IMR-90 (cell line): ENCODE measurements around the gene DNM2. TPM values are rescaled to one million over a fixed set of nuclear protein-coding genes. Genes with fewer than 3 reads are reported as not detected.

Experiments used
- ATAC-seq: fragments of 200-7000 bp; cut with Tn5 transposase; 2 replicates; pipeline ENCODE4 v1.9.1; 2020; ENCODE audit warnings: low read depth, mild to moderate bottlenecking, moderate library complexity
- BruUV-seq: library from RNA; stranded (reverse); fragments of 400-500 nt; replicated peaks from 2 replicates; lab custom pipeline; 2021; lab: Mats Ljungman, UMichigan
- CTCF ChIA-PET: fragments of 300-600 bp; formaldehyde crosslinking; extraction: SDS; loops from one replicate; lab custom pipeline; 2021; ENCODE audit warnings: antibody characterized with exemption; lab: Yijun Ruan, JAX
- POLR2A ChIA-PET: fragments of 300-600 bp; sonication (Branson Sonifier 250); formaldehyde crosslinking; loops from one replicate; lab custom pipeline; 2022; ENCODE audit warnings: antibody characterized with exemption; ENCODE audit not compliant: unreplicated experiment; lab: Charles Lee
- DNase-seq: peaks from one replicate; pipeline ENCODE4 v3.0.0; 2013
- H2AFZ ChIP-seq: replicated peaks from 2 replicates; pipeline ENCODE3; 2013; ENCODE audit warnings: low read length, mild to moderate bottlenecking; ENCODE audit not compliant: poor library complexity
- H2AK5ac ChIP-seq: 2 replicates; pipeline ENCODE4 v1.6.1; 2013; ENCODE audit warnings: low read depth, low read length, inconsistent platforms
- H2AK9ac ChIP-seq: replicated peaks from 2 replicates; pipeline ENCODE3; 2013; ENCODE audit warnings: mild to moderate bottlenecking, low read depth, low read length, moderate library complexity; ENCODE audit not compliant: poor library complexity
- H2BK120ac ChIP-seq: 2 replicates; pipeline ENCODE4 v1.6.1; 2013; ENCODE audit warnings: low read depth, low read length, inconsistent platforms
- H2BK15ac ChIP-seq: 3 replicates; pipeline ENCODE4 v1.6.1; 2013; ENCODE audit warnings: low read depth, low read length, inconsistent platforms
- H2BK20ac ChIP-seq: 2 replicates; pipeline ENCODE4 v1.6.1; 2013; ENCODE audit warnings: low read depth, mild to moderate bottlenecking, inconsistent platforms, low read length, moderate library complexity
- H2BK5ac ChIP-seq: 2 replicates; pipeline ENCODE4 v1.6.1; 2013; ENCODE audit warnings: mild to moderate bottlenecking, low read depth, low read length, inconsistent platforms; ENCODE audit not compliant: poor library complexity, severe bottlenecking
- H3K14ac ChIP-seq: replicated peaks from 2 replicates; pipeline ENCODE4 v1.6.1; 2013; ENCODE audit warnings: low read depth, low read length, inconsistent platforms
- H3K18ac ChIP-seq: 2 replicates; pipeline ENCODE4 v1.6.1; 2013; ENCODE audit warnings: low read depth, low read length, control low read depth
- H3K23ac ChIP-seq: 2 replicates; pipeline ENCODE4 v1.6.1; 2013; ENCODE audit warnings: low read depth, low read length, inconsistent platforms
- H3K27ac ChIP-seq: 2 replicates; pipeline ENCODE4 v1.5.1; 2013; ENCODE audit warnings: mild to moderate bottlenecking, control low read depth, low read length; ENCODE audit not compliant: insufficient read depth
- H3K27me3 ChIP-seq: 2 replicates; pipeline ENCODE4 v1.6.1; 2013; ENCODE audit warnings: low read length; ENCODE audit not compliant: control insufficient read depth, insufficient read depth
- H3K36me3 ChIP-seq: 2 replicates; pipeline ENCODE4 v1.6.1; 2013; ENCODE audit warnings: low read length, mixed read lengths; ENCODE audit not compliant: control insufficient read depth, insufficient read depth
- H3K4ac ChIP-seq: 2 replicates; pipeline ENCODE4 v1.6.1; 2013; ENCODE audit warnings: low read depth, low read length, inconsistent platforms
- H3K4me1 ChIP-seq: 2 replicates; pipeline ENCODE4 v1.6.1; 2013; ENCODE audit warnings: low read length, mixed read lengths; ENCODE audit not compliant: control insufficient read depth, insufficient read depth
- H3K4me2 ChIP-seq: 2 replicates; pipeline ENCODE4 v1.6.1; 2013; ENCODE audit warnings: low read depth, mild to moderate bottlenecking, control low read depth, low read length, moderate library complexity
- H3K4me3 ChIP-seq: 2 replicates; pipeline ENCODE4 v1.5.1; 2013; ENCODE audit warnings: low read depth, mild to moderate bottlenecking, control low read depth, low read length, moderate library complexity; ENCODE audit not compliant: insufficient read depth
- H3K56ac ChIP-seq: 2 replicates; pipeline ENCODE4 v1.6.1; 2013; ENCODE audit warnings: low read length, inconsistent platforms; ENCODE audit not compliant: insufficient read depth; ENCODE audit errors: extremely low read depth
- H3K79me1 ChIP-seq, 2 experiments: 2 replicates each; pipeline ENCODE4 v1.6.1; 2013; ENCODE audit warnings: low read length in 2 of 2, inconsistent platforms in 1 of 2, low read depth in 1 of 2
- H3K9ac ChIP-seq: 2 replicates; pipeline ENCODE4 v1.6.1; 2013; ENCODE audit warnings: low read depth, low read length, control low read depth
- H3K9me1 ChIP-seq: 2 replicates; pipeline ENCODE4 v1.6.1; 2013; ENCODE audit warnings: low read length, inconsistent platforms; ENCODE audit not compliant: insufficient read depth
- H3K9me3 ChIP-seq: 2 replicates; pipeline ENCODE4 v1.6.1; 2013; ENCODE audit warnings: low read length; ENCODE audit not compliant: control insufficient read depth, insufficient read depth
- H4K20me1 ChIP-seq: 2 replicates; pipeline ENCODE4 v1.6.1; 2013; ENCODE audit warnings: low read length, inconsistent platforms; ENCODE audit not compliant: insufficient read depth
- H4K5ac ChIP-seq: 2 replicates; pipeline ENCODE4 v1.6.1; 2013; ENCODE audit warnings: mild to moderate bottlenecking, low read depth, low read length, control low read depth
- H4K8ac ChIP-seq, 2 experiments: 2 replicates each; pipeline ENCODE4 v1.6.1; 2013; ENCODE audit warnings: low read depth in 2 of 2, low read length in 2 of 2, control low read depth in 1 of 2, inconsistent platforms in 1 of 2
- H4K91ac ChIP-seq: 2 replicates; pipeline ENCODE4 v1.6.1; 2013; ENCODE audit warnings: low read depth, low read length, inconsistent platforms; ENCODE audit not compliant: insufficient read depth
- BHLHE40 ChIP-seq: fragments of 150-350 bp; IDR thresholded peaks from 2 replicates; pipeline ENCODE4 v1.6.1; 2016; ENCODE audit warnings: mild to moderate bottlenecking, low read depth, low read length
- CEBPB ChIP-seq: IDR thresholded peaks from 2 replicates; pipeline ENCODE4 v1.6.1; 2012; ENCODE audit warnings: low read depth, low read length, improper control_type of control experiment
- CHD1 ChIP-seq: IDR thresholded peaks from 2 replicates; pipeline ENCODE4 v1.6.1; 2012; ENCODE audit warnings: low read depth, low read length, improper control_type of control experiment
- CTCF ChIP-seq: conservative IDR thresholded peaks from 2 replicates; pipeline ENCODE4 v1.5.1; 2012; ENCODE audit warnings: mild to moderate bottlenecking, low read depth, low read length, improper control_type of control experiment
- MAFK ChIP-seq: IDR thresholded peaks from 2 replicates; pipeline ENCODE4 v1.6.1; 2012; ENCODE audit warnings: low read depth, low read length, improper control_type of control experiment
- MAZ ChIP-seq: IDR thresholded peaks from 2 replicates; pipeline ENCODE4 v1.6.1; 2012; ENCODE audit warnings: low read depth, mild to moderate bottlenecking, low read length, improper control_type of control experiment, moderate library complexity, borderline replicate concordance
- MXI1 ChIP-seq: IDR thresholded peaks from 2 replicates; pipeline ENCODE4 v1.6.1; 2012; ENCODE audit warnings: low read depth, mild to moderate bottlenecking, low read length, moderate library complexity, borderline replicate concordance
- NFE2L2 ChIP-seq: fragments of 150-350 bp; IDR thresholded peaks from 2 replicates; pipeline ENCODE4 v1.6.1; 2016; ENCODE audit warnings: low read depth, mild to moderate bottlenecking, low read length
- POLR2A ChIP-seq: IDR thresholded peaks from 2 replicates; pipeline ENCODE4 v1.6.1; 2012; ENCODE audit warnings: mild to moderate bottlenecking, low read depth, low read length
- RAD21 ChIP-seq: IDR thresholded peaks from 2 replicates; pipeline ENCODE4 v1.6.1; 2012; ENCODE audit warnings: low read length, improper control_type of control experiment
- RCOR1 ChIP-seq: IDR thresholded peaks from 2 replicates; pipeline ENCODE4 v1.6.1; 2012; ENCODE audit warnings: mild to moderate bottlenecking, low read length, improper control_type of control experiment; ENCODE audit not compliant: insufficient replicate concordance
- RFX5 ChIP-seq: IDR thresholded peaks from 2 replicates; pipeline ENCODE4 v1.8.0; 2012; ENCODE audit warnings: low read depth, mild to moderate bottlenecking, low read length, moderate library complexity
- SMC3 ChIP-seq: fragments of 150-350 bp; IDR thresholded peaks from 2 replicates; pipeline ENCODE4 v1.6.1; 2016; ENCODE audit warnings: low read depth, mild to moderate bottlenecking, antibody characterized with exemption, low read length, moderate library complexity
- USF2 ChIP-seq: fragments of 150-350 bp; IDR thresholded peaks from 2 replicates; pipeline ENCODE4 v1.6.1; 2017; ENCODE audit warnings: mild to moderate bottlenecking, antibody characterized with exemption, low read length, low read depth
- WGBS, 2 experiments: methylation state at CpG; one replicate each; pipeline versions ENCODE4 v1.1.5 to v1.1.7; 2013; ENCODE audit warnings: missing lambda C conversion rate in 2 of 2; ENCODE audit not compliant: insufficient read length in 1 of 2; ENCODE audit errors: extremely low coverage in 2 of 2; 5-methylcytosine and 5-hydroxymethylcytosine counted together
- dilution Hi-C: fragments of 300-500 bp; cut with HindIII; formaldehyde crosslinking; loops from one replicate; pipeline ENCODE4 v1.14.3; 2018; ENCODE audit warnings: low sequenced_read_pairs; ENCODE audit not compliant: unreplicated experiment
- in situ Hi-C: fragments of 300-500 bp; cut with MboI; formaldehyde crosslinking; loops from 3 replicates; pipeline ENCODE4 v1.14.3; 2019; ENCODE audit warnings: low sequenced_read_pairs, inconsistent platforms, mixed read lengths
- intact Hi-C: fragments of 100-400 bp; cut with micrococcal nuclease; formaldehyde crosslinking; loops from 2 replicates; pipeline ENCODE4 v1.10.0; 2022
- polyA plus RNA-seq, 3 experiments: library from polyadenylated mRNA; depleted of rRNA; stranded (reverse); fragments of >200 nt; gene quantifications; 2 replicates each; pipeline ENCODE4 v1.2.3, GENCODE V29; 2012; ENCODE audit warnings: low replicate concordance in 1 of 3
- total RNA-seq: library from RNA; depleted of rRNA; stranded (reverse); fragments of >200 nt; gene quantifications from 2 replicates; pipeline ENCODE4 v1.2.3, GENCODE V29; 2012
- TF ChIP-seq, protein P1 (sequence below): fragments of 150-350 bp; IDR thresholded peaks from 2 replicates; pipeline ENCODE4 v1.6.1; 2016; ENCODE audit warnings: low read depth, mild to moderate bottlenecking, low read length, moderate library complexity, borderline replicate concordance

The DNM2 gene
- total and polyA plus RNA-seq, 2 of the 4 experiments (the other 2 are of a cell fraction), result 55.6 to 74.2 TPM

DNA sequence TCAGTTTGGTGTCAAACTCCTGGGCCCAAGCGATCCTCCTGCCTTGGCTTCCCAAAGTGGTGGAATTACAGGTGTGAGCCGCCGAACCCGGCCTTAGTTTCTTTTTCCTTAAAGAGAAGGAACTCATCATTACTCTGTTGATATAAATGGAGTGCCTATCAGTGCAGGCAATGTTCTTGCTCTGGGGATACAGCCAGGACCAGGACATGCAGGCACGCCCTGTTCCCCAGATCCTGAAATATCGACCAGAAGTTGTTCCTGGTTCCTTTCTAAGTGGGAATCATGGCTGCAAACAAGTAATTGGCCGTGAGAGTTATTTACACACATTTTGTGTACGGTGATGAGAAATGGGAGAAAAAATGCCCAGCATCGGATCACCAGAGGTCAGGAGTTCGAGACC, 8.4 kb downstream of the DNM2 start:
- 93% methylated on average over 3 of the region's 10 CpGs; no CpG with 5 or more reads in 1 of the 2 experiments for WGBS, 2 experiments
- no TSS peak for BruUV-seq
- no peaks in the 10 kb centered on the region for H3K9me3 ChIP-seq

More for the DNA sequence above, 8.4 kb downstream of the DNM2 start:
- in situ Hi-C loops, result no loop called here
- no peak overlapping the region for H2BK120ac ChIP-seq
- H3K9me1 ChIP-seq, result peaks cover 14% of the 10 kb centered on the region
- no peak overlapping the region for H3K4me3 ChIP-seq
- H4K5ac ChIP-seq, result no peak overlapping the region
- no peaks in the 10 kb centered on the region for H3K27me3 ChIP-seq
- H3K27ac ChIP-seq, result no peak overlapping the region
- no peak overlapping the region for H3K18ac ChIP-seq
- no peak overlapping the region for H3K56ac ChIP-seq
- intact Hi-C loops, result no loop called here
- TF ChIP-seq BHLHE40, result no peak
- TF ChIP-seq NFE2L2, result no peak
- TF ChIP-seq CEBPB, result no peak
- no peak for TF ChIP-seq MAZ
- no peak for TF ChIP-seq RCOR1
- no peak for TF ChIP-seq POLR2A
- no peak for TF ChIP-seq CHD1
- TF ChIP-seq USF2, result no peak
- TF ChIP-seq RAD21, result no peak
- no peak for TF ChIP-seq MXI1
- TF ChIP-seq, protein P1, sequence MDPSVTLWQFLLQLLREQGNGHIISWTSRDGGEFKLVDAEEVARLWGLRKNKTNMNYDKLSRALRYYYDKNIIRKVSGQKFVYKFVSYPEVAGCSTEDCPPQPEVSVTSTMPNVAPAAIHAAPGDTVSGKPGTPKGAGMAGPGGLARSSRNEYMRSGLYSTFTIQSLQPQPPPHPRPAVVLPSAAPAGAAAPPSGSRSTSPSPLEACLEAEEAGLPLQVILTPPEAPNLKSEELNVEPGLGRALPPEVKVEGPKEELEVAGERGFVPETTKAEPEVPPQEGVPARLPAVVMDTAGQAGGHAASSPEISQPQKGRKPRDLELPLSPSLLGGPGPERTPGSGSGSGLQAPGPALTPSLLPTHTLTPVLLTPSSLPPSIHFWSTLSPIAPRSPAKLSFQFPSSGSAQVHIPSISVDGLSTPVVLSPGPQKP, result no peak
- TF ChIP-seq CTCF, result no peak
- TF ChIP-seq RFX5, result no peak
- TF ChIP-seq MAFK, result no peak
- TF ChIP-seq SMC3, result no peak
- no peak overlapping the region for H2BK20ac ChIP-seq
- dilution Hi-C loops, result no loop called here
- H3K14ac ChIP-seq, result no peak overlapping the region
- H2BK15ac ChIP-seq, result no peak overlapping the region
- no peak overlapping the region for H2AFZ ChIP-seq
- peaks cover 25 to 84% of the 10 kb centered on the region in 2 experiments for H3K79me1 ChIP-seq
- no peaks in the 10 kb centered on the region for H3K4me1 ChIP-seq
- H3K4me2 ChIP-seq, result no peak overlapping the region
- no peak overlapping the region for H3K9ac ChIP-seq
- H2BK5ac ChIP-seq, result no peak overlapping the region
- DNase-seq, result no peak
- H4K91ac ChIP-seq, result no peak overlapping the region
- CTCF ChIA-PET, result no interaction called here
- H3K36me3 ChIP-seq, result peaks cover 4% of the 10 kb centered on the region; the same call in 1 of the 2 replicates
- peaks cover 94% of the 10 kb centered on the region for H4K20me1 ChIP-seq
- POLR2A ChIA-PET, result no interaction called here
- H3K23ac ChIP-seq, result no peak overlapping the region; the same call in 1 of the 2 replicates
- H2AK5ac ChIP-seq, result no peak overlapping the region
- no peak overlapping the region for H3K4ac ChIP-seq
- no peak overlapping the region for H4K8ac ChIP-seq
- no peak overlapping the region for H2AK9ac ChIP-seq
- ATAC-seq, result no peak
